ENCODE results near the gene INAFM2. TPM values are rescaled to one million over a fixed set of nuclear protein-coding genes. Genes with fewer than 3 reads are reported as not detected.

Gene INAFM2
- total RNA-seq, 1 donor from 2014 or later, result 9.0 TPM

DNA sequence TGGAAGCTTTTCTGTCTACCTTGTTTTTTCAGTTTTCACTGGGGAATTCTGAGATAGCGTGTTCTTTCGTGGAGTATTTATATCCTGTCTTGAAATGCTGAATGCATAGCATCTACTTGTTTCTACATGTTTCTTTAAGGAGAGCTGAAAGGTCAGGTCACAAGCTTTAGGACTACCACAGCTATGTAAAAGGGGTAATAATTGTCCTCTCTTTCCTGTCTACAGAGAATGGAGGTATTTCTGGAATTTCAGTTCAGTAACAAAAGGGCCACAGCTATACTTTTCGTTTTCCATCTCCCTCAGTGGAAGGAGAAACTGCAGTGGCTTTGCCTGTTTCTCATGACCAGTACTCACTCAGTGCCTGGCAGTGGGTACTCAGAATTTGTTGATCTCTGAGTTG, 4.7 kb downstream of the INAFM2 start:
- no peak for DNase-seq (ENCODE audit: low read depth in 2 of 2)

DNA sequence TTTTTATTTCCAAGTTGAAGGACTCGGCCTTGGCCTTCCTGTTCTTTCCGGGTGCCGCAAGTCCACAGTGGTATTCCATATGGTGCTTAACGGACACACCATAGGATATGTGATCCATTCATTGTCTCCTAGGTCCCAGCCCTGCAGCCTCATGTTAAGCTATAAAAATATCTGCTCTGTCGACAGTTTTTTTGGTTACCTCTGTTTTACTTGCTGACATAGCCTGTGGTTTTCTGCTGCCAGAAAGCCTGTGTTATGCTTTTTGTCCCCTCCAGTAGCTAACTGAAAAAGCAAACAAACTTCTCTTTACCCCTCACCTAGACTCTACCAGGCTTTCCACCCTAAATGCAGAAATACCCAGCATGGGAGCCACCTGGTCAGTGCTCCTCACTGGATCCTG, 5.3 kb downstream of the INAFM2 start:
- no peak for DNase-seq (ENCODE audit: low read depth in 2 of 2)

DNA sequence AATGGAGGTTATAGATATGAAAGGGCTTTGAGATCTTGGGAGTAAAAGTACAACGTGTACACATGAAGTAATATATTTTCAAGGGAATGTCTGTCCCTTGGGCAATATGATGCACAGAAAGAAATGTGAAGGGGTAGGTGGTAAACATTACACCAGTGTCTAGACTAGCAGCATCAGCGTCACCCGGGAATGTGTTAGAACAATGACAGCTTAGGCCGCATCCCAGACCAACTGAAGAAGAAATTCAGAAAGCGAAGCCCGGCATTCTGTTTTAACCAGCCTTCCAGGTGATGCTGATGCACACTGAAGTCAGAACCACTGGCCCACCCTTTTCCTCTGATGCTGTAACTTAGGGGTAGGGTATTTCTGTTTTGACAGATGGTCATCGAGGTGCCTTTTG, 6.3 kb downstream of the INAFM2 start:
- DNase-seq (ENCODE audit: low read depth in 2 of 2), result no peak

DNA sequence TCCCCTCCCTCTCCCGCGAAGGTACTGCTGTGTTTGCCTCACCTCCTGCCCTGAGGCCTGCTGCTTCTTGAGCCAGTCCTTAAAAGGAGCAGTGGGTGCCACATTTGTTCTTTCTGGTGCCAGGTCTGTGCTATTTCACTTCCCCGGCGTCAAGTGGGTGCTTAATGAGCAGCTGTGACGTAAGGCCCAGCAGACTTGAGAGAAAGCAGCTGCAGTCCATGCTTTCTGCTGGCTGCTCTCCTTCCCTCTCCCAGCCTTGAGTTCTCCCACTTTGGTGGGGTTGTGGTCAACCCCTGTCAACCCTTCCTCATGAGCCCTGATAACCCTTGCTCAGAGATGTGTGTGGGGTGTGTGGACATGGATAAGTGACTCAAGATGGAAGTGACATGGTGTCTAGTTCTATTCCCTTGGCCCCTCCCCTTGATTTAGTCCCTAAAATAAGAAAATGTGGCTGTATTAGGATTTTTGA, 6.9 kb downstream of the INAFM2 start:
- no peak for DNase-seq (ENCODE audit: low read depth in 2 of 2)

DNA sequence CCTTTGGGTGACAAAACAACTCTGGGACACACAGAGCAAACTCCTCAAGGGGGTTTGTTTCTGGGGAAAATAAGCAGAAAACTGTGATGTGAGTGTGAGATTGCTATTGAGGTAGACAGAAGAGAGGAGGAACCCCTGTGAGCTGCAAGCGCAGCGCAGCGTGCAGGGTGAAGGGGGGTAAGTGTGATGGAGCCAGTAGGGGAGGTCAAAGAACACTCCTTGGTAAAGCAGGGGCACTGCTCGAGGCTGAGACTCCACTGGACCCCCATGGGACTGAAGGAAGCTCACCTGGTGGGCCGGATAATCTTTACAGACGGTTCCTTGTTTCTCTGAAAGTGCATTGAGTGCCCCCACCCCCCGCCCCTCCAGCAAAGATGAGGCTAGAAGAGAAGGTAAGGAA, 7.5 kb downstream of the INAFM2 start:
- no peak for DNase-seq (ENCODE audit: low read depth in 2 of 2)

DNA sequence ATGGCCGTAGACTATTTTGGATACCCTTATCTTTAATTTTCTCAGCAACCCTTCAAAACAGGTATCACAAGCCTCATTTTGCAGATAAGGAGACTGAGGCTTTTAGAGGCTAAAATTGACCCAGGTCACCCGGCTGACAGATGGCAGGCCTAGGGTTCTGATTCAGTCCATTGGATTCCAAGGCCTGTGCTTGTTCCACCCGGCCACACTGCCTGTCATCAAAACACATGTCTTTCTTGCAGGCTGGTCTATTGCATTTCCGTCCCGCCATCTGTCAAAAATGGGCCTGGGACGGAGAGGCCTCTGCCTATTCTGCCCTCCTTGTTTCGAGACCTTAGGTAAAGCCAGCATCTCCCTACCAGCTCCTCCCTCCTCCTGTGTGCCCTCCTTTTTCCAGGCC, 8.1 kb downstream of the INAFM2 start:
- DNase-seq (ENCODE audit: low read depth in 2 of 2), result no peak

DNA sequence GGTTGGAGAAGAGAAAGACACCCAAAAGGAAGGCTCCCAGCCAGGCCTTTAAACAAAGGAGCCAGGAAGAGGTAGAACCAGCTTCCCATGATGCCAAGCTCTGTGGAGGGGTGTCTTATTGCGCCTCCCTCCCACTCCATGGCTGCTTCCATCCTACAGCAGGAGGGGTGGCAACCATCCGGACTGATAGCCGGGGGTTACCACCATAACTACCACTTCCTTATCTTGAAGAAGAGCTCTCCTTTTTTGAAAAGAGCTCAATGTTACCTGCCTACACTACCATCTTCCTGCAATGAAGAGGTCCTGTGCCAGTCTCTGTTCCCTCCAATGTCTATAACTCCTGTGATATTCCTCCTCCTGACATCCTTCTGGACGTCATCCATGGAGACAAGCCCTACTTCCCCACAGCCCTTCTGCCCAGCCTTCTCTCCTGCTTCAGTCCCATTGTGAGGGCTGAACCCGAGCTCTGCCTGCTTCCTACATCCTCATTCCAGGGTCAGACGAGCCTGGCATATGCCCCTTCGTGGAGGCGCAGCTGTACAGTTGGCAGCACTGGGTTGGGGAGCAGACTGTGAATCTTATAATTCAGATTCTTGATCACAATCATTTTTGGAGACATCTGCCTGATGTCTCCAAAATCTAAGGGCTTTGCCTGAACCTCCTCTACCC, 8.8 kb downstream of the INAFM2 start:
- no peak for DNase-seq (ENCODE audit: low read depth in 2 of 2)

DNA sequence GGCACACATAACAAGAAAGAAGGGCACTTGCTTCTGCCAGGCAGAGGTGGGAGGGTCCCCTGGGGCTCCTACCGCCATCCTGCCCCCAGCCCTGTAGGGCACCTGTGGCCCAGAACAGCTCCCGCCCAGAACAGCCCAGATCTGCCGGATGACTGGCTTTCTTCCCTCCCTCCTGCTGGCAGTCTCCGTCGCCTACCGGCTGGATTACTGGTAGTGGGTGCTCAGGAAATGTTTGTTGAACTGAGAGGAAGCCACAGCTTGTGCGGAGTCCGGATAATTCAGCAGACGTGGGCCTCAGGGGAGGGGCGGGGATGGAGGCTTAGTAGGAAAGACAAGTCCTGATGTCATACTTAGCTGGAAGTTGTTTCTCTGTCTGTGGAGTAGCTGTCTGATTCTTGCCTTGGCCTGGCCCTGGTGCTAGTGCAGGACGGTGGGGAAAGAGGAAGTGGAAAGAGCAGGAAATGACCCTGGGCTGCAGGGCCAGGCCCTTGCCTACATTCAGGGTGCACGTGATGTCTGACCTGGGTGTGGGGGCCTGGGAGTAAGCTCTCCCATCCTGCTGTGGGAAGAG, 10.5 kb downstream of the INAFM2 start:
- DNase-seq (ENCODE audit: low read depth in 2 of 2), result peak in 1 of 2 donors; percentile 93

DNA sequence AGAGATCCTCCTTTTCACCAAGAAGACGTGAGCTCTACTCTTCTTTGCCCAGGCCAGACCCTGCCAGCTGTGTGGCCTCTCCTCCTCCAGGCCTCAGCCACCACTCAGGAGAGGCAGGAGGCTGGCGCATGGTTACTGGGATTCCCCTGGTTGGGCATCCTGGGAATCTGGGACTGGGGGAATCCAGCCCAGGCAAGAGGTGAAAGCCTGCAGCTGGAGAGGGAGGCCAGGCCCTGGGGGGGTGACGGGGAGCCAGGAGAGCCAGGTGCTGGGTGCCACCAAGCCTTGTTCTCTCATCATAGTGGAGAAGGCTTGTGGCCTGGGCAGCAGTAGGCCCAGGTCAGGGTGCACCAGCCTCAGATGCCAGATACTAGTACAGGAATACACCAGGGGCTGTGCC, 11.0 kb downstream of the INAFM2 start:
- no peak for DNase-seq (ENCODE audit: low read depth in 2 of 2)

DNA sequence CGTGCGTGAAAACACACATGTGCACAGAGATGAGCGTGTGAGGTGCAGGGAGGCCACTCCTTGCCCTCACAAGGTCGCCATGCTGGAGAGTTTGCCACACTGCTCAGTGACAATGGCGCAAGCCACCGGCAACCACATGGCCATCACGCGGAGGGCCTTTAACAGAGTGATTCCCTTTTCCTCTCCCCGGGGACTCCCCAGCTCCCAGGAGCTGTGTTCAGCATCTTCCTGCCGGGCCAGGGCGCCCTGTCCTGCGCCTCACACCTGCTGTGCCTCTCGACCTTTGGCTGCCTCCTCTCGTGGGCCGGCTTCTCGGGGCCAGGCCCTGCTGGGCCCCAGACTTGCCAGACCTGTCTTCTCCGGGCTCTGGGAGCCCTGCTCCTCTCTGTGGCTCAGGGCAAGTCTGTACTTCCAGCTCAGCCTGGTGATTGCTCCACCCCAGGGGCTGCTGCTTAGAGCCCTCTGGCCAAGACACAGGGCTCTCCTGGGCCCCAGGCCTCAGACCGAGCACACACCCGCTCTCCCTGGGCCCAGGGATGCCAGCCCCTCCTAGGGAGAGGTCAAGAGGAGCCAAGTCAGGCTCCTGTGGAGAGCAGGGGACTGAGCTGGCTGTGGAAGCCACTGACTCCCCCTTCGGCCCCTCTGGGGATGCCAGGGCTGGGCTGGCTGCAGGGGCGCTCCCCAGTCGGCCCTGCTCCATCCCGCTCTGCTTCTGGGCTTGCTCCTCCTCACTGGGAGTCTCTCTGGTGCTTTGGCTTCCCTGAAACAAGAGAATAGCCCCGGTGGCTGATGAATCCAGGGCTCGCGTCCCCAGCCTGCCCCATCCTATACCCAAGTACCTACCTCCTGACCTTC, 11.7 kb downstream of the INAFM2 start:
- DNase-seq (ENCODE audit: low read depth in 2 of 2), result no peak

DNA sequence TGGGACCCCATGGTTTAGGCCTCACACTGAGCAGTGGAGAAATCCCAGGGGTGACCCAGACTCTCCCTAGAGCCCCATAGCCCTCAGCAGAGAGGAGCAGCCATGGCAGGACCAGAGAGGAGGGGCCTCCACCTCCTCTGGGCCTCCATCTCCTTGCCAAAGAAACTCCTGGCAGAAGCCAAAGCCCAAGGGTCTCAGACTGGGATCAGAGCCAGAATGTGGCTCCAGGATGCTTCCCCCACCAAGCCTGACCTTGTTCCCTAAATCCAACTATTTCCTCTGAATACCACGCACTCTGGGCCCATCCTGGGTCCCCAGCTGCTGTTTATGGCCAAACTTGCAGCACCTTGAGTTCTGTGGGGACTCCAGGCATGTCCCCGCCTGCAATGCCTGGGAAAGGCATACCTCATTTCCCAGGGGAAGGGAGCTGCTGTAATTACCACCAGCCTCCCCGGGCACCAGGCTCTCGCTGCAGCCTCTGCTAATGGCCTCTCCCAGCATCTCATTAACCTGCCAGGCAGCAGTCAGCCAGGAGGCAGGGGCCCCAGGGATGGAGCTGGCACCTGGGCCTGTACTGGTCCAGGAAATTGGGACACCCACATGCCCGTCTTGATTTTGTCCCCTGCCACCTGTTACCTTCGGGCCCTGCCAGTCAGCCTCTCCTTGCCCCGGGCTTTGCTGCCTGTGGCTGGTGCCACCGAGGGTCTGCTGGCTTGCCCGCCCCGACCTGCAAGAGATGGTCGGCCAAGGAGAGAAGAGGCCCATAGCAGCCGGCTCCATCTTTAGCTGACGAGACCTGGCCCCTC, 12.6 kb downstream of the INAFM2 start:
- no peak for DNase-seq (ENCODE audit: low read depth in 2 of 2)

DNA sequence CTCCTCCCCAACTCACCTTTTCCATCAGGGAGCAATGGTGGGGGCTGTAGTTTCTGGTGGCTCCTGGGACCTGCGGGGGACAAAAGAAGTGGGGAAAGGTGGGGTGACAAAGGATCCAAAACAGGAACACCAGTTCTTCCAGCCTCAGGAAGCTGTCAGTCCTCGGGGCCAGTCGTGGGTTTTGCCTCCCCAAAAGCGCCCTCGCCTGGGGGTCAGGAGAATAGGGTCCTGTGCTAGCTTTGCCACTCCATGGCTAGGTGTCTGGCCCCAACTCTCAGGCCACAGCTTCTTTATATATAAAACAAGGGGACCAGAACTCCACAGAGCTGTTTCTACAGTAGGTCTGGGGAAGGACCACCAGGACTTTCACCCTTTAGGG, 13.2 kb downstream of the INAFM2 start:
- DNase-seq (ENCODE audit: low read depth in 2 of 2), result no peak

DNA sequence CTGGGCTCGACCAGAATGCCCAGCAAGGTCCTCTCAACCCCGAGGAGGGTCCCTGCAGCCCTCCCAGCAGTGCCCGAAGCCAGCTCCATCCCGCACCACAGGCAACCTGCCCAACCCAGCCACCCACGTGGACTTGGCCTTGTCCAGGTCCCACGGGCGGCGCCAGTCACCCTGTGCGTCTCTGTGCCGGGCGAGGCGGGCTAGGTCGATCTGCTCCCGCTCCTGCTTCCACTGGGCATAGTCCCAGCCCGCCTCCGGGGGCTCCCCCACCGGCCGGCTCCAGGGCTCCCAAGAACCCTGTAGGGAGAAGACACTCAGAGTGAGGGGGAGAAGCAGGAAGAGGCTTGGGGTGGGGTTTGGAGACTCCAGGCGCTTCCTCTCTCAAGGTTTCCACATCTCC, 14.1 kb downstream of the INAFM2 start:
- no peak for DNase-seq (ENCODE audit: low read depth in 2 of 2)

DNA sequence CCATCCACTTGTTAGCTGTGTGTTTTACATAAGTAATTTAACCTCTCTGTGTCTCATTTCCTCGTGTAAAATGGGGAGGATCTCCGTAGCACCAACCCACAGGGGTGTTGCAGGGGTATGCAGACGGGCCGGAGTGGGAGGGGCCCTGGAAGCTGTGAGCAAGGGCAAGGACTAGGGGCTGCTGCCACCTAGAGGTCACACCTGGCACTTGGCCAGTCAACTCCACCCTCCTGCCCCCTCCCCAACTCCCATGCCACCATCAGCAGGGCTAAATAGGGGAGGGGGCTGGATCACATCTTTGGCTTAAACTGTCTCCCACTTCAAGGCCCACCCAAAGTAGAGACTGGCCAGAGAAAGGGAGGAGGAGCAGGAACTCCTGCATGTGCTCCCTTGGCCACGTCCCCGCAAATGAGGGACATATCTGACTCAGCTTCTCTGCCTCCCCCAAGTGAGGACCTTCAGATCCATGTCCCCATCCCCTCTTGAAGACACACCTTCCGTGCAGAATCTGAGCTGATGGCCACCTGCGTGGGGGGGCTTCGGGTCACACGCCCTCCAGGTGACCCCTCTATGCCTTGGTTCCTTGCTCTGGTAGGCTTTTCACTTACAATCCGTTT, 14.7 kb downstream of the INAFM2 start:
- peak; percentile 47 to 81 for DNase-seq (ENCODE audit: low read depth in 2 of 2)

DNA sequence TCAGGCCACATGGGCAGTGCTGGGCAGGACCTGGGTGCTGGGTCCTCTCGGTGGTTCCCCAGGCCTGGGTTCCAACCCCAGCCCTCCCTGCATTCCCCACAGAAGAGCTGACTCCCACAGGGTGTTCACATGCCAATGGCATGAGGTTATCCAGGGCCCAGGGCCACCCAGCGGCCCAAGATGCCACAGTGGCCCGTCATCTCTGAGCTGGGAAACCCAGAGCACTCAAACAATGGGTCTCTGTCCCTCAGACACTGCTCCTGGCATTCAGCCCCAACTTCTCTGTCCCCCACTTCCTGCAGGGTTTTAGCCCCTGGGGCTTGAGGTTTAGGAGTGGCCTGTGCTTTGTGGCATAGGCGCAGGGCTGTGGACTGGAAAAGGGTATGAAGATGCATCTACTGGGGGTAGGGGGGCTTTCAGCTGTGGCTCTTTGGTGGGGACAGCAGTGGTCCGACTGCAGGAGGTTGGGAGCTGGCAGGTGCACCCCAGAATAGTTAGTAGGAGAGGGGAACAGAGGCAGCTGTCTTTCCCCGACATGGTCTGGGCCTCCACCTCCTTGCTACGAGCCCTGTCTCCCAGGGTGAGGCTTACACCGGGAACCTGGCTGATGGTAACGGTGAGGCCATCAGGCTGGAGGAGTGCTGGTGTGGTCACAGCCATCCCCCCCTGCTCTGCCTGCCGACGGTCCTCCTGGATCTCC, 15.6 kb downstream of the INAFM2 start:
- peak in 1 of 2 donors; percentile 55 for DNase-seq (ENCODE audit: low read depth in 2 of 2)

DNA sequence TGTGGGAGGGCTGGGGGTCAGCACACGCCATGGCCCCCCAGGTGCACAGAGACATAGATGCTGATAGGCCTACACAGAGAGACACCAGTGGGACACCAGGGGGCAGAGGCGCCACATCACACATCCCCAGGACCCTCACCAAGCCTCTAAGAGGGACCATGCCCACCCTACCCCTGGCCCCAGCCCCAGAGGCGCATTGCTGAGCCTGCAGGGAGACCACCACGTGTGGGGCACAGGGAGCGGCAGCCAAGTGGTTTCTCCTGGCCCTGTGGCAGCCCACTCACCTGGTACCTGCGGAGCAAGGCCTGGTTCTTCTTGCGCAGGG, 16.1 kb downstream of the INAFM2 start:
- no peak for DNase-seq (ENCODE audit: low read depth in 2 of 2)

DNA sequence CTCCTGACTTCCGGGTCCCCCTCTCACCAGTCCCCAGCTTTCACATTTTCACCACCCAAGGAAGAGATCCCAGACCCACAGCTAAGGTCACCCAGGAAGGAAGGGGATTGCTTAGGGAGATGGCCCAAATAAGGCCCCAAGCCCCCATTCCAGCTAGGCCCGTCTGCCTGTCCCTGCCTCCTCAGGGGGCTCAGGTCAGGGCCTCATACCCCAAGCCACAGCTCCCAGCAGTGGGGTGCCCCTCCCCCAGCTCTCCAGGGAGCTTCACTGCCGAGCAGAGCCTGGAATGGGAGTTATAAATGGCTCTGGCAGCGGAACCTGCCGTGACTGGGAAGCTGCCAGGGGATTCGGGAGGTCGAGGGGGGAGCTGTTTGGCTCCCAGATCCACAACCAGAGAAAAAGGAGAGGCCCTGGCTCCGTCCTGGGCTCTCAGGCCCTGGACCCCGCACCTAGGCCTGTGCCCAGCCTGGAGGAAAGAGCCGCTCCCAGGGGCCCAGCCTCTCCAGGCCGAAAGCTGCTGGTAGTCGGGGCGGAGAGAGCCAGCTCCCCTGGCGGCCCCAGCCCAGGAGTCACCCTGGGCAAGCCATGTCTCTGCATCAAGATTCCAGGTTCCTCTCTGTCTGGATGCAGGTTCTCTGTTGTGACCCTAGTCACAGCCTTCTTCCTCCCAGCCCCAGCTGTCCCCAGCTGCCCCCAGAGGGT, 16.7 kb downstream of the INAFM2 start:
- peak; percentile 50 to 71 for DNase-seq (ENCODE audit: low read depth in 2 of 2)

DNA sequence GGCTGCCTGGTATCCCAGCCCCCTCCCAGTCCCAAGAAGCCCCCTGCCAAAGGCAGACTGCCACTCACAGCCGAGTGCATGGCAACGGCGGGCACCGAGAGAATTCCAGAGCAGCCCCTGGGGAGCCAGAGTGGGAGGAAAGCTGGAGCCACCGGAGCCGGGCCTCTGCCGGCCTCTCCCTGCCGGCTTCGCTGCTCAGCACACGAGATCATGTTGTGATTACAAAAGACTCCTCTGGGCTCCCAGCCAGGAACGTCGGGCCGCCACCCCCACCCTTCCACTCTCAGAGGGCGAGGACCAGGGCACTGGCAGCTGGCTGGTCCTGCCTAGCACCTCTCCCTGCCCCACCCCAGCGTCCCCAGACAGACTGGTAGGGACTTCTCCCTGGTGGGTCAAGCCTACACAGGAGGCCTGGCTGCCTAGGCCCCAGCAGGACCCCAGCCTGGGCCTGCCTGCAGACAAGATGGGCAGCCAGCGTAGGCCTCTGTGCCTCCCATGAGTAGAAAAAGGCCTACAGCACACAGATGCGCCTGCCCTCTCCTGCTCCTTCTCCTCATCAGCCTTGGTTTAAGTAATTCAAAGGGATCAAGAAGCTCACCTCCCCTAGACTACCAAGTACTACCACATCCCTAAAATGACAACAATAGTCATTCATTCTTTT, 17.4 kb downstream of the INAFM2 start, which contains the start of gene CCDC9B:
Gene CCDC9B, minus strand, starts transcription at position 200 of the 661 bp plus-strand sequence. Its CDS starts 120 bp downstream, at position 80.
- peak; percentile 64 to 89 for DNase-seq (ENCODE audit: low read depth in 2 of 2)
